Chondrocyte (in vitro differentiated cells): ENCODE data around the gene ARFGAP1. TPM values are rescaled to one million over a fixed set of nuclear protein-coding genes. Genes with fewer than 3 reads are reported as not detected.

Experiments
- DNase-seq: peaks from one replicate; pipeline ENCODE4 v3.0.0; 2021; ENCODE audit warnings: mixed read lengths, low spot score
- H3K27ac Mint-ChIP-seq: one replicate; pipeline ENCODE4 v1.8.0; 2021; ENCODE audit warnings: mild to moderate bottlenecking, moderate library complexity, mixed read lengths; ENCODE audit not compliant: unreplicated experiment
- H3K27me3 Mint-ChIP-seq: 2 replicates; pipeline ENCODE4 v1.8.0; 2021; ENCODE audit warnings: low read depth, mixed read lengths
- H3K36me3 Mint-ChIP-seq: 2 replicates; pipeline ENCODE4 v1.8.0; 2021; ENCODE audit warnings: low read depth, mixed read lengths
- H3K4me1 Mint-ChIP-seq: 2 replicates; pipeline ENCODE4 v1.8.0; 2021; ENCODE audit warnings: low read depth, mild to moderate bottlenecking, mixed read lengths
- H3K4me3 Mint-ChIP-seq: one replicate; pipeline ENCODE4 v1.8.0; 2021; ENCODE audit warnings: mild to moderate bottlenecking, moderate library complexity, mixed read lengths; ENCODE audit not compliant: unreplicated experiment
- H3K9me3 Mint-ChIP-seq: 2 replicates; pipeline ENCODE4 v1.8.0; 2021; ENCODE audit warnings: low read depth, mixed read lengths
- CTCF ChIP-seq: fragments of 200-600 bp; sonication (generic); IDR thresholded peaks from 2 replicates; pipeline ENCODE4 v1.5.0; 2021; ENCODE audit warnings: antibody characterized with exemption, mild to moderate bottlenecking, moderate library complexity
- total RNA-seq: library from RNA; stranded (reverse); gene quantifications from 3 replicates; pipeline ENCODE4 v1.2.1, GENCODE V29; 2021

The ARFGAP1 gene
- total RNA-seq, 1 donor from 2014 or later = 117 TPM

GRCh38 chr20:63312273-63312672, 39.7 kb downstream of the ARFGAP1 start:
- Mint-ChIP-seq H3K4me1 (no peaks in the 10 kb centered on the region), H3K27ac (no peak overlapping the region), H3K36me3 (no peaks in the 10 kb centered on the region), H3K9me3 (no peaks in the 10 kb centered on the region), H3K27me3 (no peaks in the 10 kb centered on the region), H3K4me3 (no peak overlapping the region)
- no peak for DNase-seq
- TF ChIP-seq CTCF = no peak

GRCh38 chr20:63312690-63313348, 40.2 kb downstream of the ARFGAP1 start:
- H3K36me3 Mint-ChIP-seq = no peaks in the 10 kb centered on the region
- H3K27ac Mint-ChIP-seq = no peak overlapping the region
- H3K4me3 Mint-ChIP-seq = no peak overlapping the region
- H3K4me1 Mint-ChIP-seq = no peaks in the 10 kb centered on the region
- DNase-seq = no peak
- TF ChIP-seq CTCF = no peak
- H3K27me3 Mint-ChIP-seq = no peaks in the 10 kb centered on the region
- H3K9me3 Mint-ChIP-seq = no peaks in the 10 kb centered on the region

GRCh38 chr20:63313349-63314014, 40.9 kb downstream of the ARFGAP1 start:
- no peak overlapping the region for H3K27ac Mint-ChIP-seq
- DNase-seq = no peak
- no peak overlapping the region for H3K4me3 Mint-ChIP-seq
- TF ChIP-seq CTCF = no peak
- H3K36me3 Mint-ChIP-seq = no peaks in the 10 kb centered on the region
- no peaks in the 10 kb centered on the region for H3K27me3 Mint-ChIP-seq
- no peaks in the 10 kb centered on the region for H3K4me1 Mint-ChIP-seq
- no peaks in the 10 kb centered on the region for H3K9me3 Mint-ChIP-seq

DNA sequence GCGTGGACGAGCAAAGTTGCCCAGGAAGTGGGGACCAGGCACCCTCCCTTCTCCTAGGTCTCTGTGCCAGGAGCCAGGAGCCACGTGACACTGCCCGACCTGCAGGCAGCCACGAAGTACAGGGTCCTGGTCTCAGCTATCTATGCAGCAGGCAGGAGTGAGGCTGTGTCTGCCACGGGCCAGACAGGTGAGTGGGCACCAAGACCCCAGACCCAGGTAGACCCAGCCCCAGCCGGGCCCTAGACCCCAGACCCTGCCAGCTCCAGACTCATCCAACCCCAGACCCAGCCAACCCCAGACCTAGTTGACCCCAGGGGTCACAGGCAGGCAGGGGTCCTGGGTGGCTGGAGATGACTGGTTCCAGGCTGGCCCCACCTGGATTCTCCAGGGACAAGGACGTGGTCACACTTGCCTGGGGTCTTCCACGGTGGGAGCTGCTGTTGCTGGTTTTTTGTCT, 41.4 kb downstream of the ARFGAP1 start:
- DNase-seq = peak; percentile 90
- Mint-ChIP-seq H3K4me3 (no peak overlapping the region), H3K27me3 (no peaks in the 10 kb centered on the region), H3K27ac (no peak overlapping the region), H3K36me3 (no peaks in the 10 kb centered on the region), H3K9me3 (no peaks in the 10 kb centered on the region), H3K4me1 (no peaks in the 10 kb centered on the region)
- TF ChIP-seq CTCF = no peak

- TF ChIP-seq CTCF = no peak
- H3K27me3 Mint-ChIP-seq = no peaks in the 10 kb centered on the region
- no peaks in the 10 kb centered on the region for H3K4me1 Mint-ChIP-seq
- H3K9me3 Mint-ChIP-seq = no peaks in the 10 kb centered on the region
- peak; percentile 81 for DNase-seq
- no peak overlapping the region for H3K27ac Mint-ChIP-seq
- H3K4me3 Mint-ChIP-seq = no peak overlapping the region
- H3K36me3 Mint-ChIP-seq = no peaks in the 10 kb centered on the region
Measured at GRCh38 chr20:63314566-63315239, 42.1 kb downstream of the ARFGAP1 start.
